Retina (tissue), 1 donor: ENCODE measurements around the gene ARMC6.

Experiments used
- DNase-seq: peaks from one replicate; pipeline ENCODE4 v3.0.0-alpha.2; 2016

Gene ARMC6

DNA sequence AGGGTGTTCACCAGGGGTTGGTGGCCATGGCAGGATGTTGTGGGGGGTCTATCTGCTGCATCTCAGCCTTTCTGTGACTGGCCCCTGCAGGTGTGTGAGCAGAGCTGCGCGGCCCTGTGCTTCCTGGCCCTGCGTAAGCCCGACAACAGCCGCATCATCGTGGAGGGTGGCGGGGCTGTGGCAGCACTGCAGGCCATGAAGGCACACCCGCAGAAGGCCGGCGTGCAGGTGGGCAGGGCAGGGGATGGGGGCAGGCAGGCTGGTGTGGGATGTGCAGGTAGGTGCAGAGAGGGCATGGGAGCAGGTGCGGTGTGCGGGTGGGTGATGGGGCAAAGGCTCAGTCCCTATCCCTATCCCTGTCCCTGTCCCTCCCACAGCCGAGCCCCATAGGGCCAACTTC is 22.3 kb downstream of the ARMC6 start:
- no peak for DNase-seq

DNA sequence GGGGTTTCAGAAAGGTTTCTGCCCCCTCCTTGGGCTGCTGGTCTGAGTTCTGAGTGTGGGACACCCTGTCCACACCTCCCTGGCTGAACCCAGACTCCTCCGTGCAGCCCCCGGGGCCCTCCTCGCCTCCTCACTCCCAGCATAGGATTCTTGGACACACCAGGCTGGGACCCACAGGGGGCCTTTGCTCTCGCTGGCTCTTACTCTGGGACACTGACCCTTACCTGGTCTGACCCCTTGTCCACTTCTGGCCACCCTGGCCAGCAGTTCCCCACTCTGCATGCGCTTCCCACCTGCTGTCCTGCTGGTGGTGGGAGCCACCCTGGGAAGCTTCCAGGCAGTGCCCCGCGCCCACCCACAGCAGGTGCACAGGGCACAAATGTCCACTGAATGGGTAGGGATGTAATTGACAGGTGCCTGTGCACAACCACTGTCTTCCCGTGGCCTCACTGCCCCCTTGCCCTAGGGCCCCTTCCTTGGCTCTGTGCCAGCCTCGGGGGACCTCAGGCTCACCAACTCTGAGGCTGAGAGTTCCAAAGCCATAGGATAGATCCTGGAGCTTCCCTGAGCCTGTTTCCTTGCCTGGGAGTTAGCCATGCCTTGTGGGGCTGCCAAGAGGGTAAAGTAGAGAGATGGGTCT is 23.4 kb downstream of the ARMC6 start:
- no peak for DNase-seq

DNA sequence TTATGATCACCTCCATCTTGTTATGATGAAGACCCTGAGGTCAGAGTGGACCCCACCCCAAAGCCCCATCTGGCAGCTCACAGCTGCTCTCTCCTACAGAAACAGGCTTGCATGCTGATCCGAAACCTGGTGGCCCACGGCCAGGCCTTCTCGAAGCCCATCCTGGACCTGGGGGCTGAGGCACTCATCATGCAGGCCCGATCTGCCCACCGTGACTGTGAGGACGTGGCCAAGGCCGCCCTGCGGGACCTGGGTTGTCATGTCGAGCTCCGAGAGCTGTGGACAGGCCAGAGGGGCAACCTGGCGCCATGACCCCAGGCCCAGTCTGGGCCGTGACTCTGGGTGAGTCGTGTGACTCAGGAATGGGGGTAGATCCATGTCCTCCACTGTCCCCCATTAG is 23.9 kb downstream of the ARMC6 start:
- no peak for DNase-seq

DNA sequence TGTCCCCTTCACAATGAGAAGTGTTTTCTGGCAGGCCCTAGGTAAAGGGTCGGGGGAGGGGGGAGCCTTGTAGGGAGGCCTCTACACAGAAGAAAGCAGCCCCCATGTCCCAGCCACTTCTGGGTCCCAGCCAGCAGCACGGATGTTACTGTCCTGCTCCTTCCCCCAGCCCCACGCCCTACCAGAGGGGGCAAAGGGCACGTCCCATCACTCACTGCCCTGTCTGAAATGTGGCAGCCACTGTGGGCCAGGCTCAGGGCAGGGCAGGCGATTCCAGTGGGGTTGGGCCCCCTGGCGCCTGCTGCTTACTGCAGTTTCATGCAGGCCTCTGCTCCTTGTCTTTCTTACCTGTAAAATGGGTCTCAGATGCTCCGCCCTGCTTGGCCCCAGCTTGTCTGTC is 24.3 kb downstream of the ARMC6 start:
- no peak for DNase-seq

DNA sequence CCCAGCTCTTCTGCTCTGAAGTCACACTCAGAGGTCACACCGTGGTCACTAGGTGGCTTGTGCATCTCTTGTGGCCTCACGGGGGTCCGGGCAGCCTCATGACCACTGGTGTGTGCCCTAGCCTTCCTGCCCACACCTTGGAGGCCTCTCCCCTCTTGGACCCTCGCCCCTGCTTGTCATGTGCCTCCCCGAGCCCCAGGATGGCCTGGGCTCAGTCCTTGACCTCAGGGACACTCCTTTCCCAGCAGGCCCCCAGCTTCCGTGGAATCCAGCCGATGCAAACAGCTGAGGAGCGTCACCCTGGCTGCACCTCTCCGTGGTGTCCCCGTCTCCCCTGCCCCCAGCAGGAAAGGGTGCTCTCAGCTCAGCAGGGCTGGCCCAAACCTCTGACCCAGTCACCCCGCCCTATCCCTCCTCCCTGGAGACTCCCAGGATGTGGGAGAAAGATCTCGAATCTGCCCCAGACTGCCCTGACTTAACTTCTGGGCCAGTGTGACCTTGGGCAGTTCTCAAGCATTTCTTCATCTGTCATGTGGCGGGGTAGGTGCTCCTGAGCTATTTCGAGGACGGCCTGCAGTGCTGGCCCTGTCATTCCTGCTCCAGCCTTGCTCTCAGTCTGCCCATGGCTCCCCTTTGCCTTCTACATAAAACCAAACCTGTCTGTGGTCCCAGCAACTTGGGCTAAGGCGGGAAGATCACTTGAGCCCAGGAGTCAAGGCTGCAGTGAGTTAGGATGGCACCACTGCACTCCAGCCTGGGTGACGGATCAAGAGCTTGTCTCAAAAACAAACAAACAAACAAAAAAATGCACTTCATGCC is 25.8 kb downstream of the ARMC6 start:
- DNase-seq = no peak

DNA sequence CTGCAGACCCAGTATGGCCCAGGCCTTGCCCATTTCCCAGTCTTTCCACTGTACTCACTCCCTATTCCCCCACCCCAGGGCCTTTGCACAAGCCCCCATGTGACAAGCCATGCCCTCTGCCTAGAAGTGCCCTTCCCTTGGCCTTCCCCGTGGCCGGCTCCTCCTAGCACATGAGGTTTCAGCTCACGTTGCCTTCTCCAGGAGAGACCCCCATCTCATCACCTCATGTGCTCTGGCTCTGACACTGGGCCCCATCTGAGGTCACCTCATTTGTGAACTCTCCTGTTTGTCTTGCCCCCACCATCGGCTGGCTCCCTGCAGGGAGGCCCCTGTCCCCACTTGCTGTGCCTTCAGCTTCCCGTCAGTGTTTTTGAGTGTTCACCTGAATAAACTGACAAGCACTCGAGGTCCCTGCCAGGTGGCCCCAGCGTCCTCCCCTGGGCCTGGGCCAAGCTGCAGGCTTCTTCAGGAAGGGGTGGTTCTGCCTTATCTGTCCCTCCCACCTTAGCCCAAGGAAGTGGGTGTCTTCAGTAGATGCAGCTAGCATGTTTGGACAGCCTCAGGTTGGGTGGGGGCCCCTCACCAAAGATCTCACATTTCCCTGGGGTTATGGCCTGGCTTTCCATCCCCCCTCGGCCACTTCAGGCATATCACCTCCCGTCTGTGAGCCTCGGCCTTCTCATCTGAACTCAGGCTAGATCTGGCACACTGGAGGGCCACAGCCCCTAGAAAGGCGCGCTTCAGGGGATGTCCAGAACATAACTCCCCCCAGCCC is 26.6 kb downstream of the ARMC6 start:
- DNase-seq = no peak

DNA sequence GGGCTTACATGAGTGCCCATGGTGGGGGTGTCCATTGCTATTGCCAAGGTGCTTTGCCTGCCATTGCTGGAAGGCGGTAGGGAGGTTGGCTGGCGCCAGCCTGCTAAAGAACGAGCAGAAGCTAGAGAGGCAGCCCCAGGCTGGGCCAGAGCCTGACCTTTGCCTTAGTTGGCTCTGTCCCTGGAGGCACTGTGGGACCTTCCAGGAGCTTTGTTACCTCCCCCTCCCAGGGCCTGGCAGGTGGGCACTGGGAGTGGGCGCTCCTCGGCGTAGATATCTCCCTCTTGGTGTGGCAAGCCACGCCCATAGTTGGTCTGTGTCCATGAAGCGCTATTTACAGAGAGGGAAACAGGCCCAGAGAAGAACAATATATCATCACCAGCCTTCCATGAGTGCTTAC is 28.1 kb downstream of the ARMC6 start:
- DNase-seq = no peak

DNA sequence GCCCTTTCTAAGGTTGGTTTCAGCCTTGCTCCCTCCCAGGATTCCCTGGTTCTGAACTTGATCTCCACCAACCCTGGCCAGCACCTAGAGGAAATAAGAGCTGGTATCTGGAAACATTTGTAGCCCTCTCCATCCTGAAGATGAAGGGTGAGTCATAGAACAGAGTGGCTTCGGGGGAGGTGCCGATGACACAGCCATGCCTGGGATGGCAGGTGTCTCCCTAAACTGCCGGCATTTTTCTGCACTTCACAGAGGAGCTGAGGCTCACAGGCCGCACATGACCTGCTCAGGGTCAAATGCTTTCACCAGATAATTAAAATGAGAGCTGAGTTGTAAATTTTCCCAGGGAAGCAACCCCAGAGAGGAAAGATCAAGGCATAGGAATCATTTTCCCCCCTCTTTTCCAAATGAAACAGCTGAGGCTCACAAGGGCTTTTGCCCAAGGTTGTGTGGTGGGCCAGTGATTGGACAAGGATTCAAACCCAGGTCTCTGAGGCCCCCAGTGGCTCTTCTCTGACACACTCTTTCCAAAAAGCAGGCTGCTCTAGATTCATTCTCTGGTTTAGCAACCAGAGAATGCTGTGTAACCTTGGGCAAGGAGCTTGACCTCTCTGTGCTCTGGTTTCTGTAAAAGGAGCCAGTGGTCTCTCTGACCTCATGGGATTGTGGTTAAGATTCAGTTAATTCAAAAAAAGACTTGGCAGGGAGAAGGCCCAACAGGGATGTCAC is 29.2 kb downstream of the ARMC6 start:
- DNase-seq = no peak

DNA sequence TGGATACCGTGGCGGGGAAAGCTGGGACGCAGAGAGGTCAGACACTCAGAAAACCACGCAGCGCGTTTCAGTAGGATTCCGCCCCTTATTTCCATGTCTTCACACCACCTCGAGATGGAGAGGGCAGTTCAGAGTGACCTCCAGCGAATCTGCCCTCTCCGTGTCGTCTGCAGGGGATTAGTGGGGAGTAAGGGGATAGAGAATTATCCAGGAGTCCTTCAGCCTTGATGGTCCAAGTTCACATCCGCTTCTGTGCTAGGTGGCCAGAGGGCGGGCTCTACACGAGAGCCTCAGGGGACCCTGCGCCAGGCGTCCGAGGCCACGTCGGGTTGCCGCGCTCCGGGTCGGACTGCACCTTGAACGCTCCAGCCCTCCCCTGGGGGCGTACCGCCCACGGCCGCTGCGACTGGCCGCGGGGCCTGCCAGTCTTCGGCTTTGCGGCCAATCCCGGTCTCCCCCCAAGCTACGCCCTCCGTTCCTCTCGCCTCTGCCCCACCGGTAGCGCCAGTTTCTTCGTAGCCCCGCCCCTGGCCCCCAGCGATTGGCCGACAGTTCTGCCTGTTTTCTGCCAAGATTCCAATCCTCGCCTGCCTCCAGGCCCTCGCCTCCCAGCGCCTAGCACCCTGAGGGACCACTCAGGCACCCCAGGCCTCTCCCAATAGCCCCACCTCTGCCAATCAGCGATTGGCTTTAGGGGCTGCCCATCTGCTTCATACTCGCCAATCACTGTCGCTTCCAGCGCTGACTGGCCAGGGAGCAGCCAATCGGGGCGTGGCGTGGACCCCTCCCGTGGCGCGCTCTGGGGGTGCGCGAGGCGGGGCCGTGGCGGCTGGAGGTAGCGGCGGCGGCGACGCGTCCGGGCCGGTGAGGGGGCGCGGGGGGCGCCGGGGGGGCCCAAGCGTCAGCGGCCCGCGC is 30.0 kb downstream of the ARMC6 start, which contains the start of gene SLC25A42:
SLC25A42 (plus strand) TSS at position 812 of the 915 bp plus-strand sequence. CDS start 32,131 bp downstream, outside the sequence.
- DNase-seq = peak; percentile 99

DNA sequence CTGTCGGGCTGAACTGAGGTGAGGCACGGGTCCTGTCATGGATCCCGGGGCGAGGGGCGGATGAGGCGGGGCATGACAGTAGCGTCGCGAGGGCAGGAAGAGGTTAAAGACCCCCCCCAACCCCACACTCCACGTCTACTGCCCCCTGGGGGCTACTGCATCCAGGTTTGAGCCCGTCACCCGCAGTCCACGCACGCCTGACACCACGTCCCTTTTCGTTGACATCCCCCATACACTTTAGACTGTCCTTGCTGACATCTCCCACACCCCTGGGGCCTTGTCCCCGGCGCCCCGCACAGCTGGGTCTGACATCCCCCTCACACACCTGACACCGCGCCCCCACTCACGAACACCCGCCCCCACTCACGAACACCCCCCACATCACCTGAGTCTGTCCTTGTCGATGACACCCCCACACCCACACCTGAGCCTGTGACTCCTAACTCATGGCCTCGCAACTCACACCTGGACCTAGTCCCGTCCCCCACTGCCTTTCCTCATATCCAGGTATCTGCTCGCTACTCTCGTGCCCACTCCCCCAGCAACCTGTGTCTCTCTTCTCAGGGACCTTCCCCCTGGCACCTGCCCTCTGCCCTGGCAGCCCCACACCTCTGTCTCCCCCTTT is 30.8 kb downstream of the ARMC6 start:
- no peak for DNase-seq

DNA sequence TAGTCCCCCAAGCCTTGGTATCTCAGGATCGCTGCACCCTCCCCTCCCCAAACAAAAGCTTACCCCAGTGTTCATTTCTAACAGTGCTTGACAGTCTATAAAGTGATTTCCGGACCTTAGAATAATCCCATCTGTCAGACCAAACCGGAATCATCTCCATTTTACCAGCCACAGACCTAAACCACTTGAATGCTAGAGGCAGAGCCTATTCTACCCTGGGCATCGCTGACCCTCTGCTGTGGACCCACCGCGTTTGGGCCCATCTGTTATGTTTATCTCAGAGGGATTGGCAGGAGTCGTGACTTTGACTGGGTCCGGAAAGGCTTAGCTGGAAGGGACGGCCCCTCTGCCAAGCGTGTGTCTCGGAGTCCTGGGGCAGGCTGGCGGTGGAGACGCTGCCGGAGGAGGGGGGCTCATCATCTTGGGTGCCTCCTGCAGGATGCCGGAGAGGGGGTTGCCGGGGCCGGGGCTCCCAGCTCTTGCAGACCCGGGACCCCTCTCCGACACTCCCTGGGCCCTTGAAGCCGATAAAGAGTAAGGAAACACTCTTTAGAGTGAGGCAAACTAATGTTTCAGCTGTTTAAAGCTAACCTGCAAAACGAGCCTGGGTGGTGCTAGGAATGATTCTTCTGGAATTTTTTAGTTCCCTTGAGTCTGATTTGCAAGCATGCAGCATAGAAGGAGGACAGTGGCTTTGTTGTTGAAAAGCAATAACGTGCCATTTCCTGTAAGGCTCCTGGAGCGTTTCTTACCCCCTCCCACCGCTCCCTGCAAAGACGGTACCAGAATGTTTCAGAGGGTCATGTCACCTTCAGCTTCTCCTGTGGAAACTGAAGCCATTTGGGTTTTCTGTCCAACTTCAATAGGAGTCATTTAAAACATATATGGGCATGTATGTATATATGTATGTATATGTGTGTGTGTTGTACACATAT is 31.7 kb downstream of the ARMC6 start:
- peak; percentile 50 for DNase-seq

DNA sequence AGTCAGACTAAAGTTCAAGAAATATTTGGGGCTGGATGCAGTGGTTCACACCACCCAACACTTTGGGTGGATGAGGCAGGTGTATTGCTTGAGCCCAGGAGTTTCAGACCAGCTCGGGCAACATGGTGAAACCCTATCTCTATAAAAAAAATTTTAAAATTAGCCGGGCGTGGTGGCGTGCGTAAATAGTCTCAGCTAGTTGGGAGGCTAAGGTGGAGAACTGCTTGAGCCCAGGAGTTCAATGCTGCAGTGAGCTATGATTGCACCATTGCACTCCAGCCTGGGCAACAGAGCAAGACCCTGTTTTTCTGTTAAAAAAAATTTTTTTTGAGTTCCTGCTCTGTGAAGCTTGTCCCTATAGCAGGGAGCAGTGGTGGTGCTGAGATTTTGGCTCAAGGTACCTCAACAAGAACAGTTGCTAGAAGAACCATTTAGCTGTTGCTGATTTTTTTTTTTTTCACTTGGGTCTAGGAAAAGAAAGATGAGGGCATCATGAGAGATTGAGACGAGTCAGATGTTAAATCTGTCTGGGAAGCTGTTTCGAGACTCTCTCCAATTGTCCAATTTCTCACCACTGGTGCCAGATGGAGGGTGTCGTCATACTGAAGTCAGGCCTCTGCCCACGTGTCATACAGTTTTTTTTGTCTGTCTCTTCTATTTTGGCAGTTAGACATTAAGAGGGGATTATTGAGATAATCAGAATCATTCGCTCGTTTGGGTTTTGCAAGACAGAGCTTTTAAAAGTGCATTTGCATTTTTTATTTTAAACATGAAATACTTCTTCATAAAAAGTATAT is 34.1 kb downstream of the ARMC6 start:
- no peak for DNase-seq

DNA sequence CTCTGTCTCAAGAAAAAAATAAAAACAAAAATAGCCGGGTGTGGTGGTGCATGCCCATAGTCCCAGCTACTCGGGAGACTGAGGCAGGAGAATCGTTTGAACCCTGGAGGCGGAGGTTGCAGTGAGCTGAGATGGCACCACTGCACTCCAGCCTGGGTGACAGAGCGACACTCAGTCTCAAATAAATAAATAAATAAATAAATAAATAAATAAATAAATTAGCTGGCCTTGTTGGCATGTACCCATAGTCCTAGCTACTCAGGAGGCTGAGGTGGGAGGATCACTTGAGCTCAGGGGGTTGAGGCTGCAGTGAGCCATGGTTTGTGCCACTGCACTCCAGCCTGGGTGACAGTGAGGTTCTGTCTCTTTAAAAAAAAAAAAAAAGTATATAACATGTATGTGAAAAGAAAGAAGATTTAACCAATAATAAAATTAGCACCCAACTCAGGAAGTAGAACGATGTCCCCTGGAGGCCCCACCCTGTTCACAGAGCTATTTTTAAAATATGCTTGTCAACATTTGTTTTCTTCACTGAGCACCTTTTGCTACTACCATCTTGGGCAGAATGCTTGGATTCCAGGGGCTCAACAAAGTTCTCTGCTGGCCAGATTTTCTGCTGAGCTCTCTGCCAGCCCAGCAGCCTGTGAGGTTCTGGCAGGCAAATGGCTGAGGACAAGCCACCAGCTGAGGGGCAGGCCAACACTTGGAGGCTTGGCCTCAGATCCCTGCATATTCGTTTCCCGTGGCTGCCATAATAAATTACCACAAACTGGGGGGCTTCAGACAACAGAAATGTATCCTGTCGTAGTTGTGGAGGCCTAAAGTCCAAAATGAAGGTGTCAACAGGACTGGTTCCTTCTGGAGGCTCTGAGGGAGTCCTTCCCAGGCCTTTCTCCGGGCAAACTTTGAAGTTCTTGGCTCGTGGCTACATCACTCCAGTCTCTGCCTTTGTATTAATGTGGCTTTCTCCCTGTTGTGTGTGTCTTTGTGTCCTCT is 35.6 kb downstream of the ARMC6 start:
- DNase-seq = no peak

DNA sequence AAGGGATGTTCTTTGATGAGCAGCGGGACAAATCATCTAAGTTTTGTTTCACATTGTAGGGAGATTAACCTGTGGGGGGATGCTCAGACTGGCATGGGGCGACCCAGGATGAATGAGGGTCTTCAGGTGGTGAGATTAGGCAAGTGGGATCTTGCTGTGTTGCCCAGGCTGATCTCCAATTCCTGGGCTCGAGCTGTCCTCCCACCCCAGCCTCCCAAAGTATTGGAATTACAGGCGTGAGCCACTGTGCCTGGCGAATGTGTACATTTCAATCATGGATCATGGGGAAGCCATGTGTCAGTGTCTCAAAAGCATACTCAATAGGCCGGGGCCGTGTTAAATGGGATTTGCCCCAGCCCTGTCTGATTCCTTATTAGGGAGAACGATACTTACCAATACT is 38.5 kb downstream of the ARMC6 start:
- DNase-seq = no peak

DNA sequence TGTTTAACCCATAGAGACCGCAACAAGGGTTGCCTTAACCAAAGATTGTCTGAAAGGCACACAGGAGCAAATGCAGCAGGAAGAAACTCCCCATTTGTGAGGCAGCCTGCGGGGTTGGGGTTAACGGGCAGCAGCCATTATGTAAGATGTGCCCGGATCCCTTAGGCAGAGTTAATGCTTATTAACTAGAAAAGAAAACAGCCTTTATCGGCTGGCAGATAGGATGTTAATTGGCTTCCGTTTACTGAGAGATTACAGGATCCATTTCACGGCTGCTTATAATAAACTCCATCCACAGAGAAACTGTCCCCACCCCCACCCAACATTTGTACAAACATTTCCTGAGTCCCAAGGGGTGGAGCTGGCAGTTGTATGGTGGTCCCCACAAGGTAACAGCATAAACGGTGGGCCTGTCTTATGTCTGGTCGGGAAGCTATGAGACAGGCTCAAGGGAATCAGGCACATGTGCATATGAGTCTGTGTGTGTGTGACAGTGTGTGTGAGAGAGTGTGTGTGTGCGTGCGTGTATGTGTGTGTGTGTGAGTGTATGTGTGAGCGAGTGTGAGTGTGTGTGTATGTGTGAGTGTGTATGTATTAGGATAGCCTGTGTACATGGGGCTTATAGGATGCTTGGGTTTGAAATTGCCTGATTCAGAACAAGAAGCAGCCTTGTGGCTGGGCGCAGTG is 40.9 kb downstream of the ARMC6 start:
- peak; percentile 20 for DNase-seq

DNA sequence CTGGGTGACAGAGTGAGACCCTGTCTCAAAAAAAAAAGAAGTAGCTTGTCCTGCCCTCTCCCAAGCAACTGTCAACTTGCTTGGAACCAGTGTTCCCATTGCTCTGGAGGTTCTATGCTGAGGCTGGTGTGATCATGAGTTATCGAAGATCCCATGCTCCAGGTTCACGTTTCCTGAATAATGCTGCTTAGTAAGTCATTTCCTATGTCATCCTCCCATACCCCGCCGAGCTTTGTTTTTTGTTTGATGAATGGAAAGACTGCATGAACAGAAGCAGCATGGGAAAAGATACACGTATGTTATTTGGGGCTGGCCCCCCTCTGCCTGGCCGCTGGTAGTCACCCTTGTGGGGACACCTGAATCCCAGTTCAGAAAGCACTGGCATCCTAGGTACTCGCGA is 41.7 kb downstream of the ARMC6 start:
- no peak for DNase-seq

DNA sequence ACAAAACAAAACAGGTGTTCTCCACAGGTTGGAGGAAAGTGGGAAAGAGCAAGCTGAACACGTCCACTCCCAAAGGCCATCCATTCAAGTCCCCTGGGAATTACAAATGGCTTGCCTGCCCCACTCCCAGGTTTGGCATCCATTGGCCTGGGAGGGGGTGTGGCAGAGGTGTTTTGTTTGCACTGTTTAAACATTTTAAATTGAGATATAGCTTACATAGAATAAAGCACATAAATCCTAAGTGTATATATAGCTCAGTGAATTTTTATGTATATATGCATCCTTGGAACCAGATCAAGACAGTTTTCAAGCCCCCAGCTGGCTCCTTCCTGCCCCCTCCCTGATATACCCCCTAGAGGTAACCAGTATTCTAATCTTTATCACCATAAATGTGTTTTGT is 43.1 kb downstream of the ARMC6 start:
- no peak for DNase-seq
